Measurements from ENCODE around the gene CLDN1.

GRCh38 chr3:190294030-190294429 lies 28.2 kb downstream of the CLDN1 start:
- no peak for TF ChIP-seq POLR2AphosphoS5 (IDR thresholded peaks at IDR 0.05; ENCODE audit: borderline replicate concordance, low read depth, low read length)
- TF ChIP-seq EZH2 (IDR thresholded peaks at IDR 0.05): no peak

All from SK-N-MC (cell line).